D721Med (cell line): Measurements from ENCODE around the gene PLCB1.
"Not testable (repeated sequence)": the region's sequence is repeated elsewhere in the genome, so short reads cannot be mapped to it uniquely, and the experiment has no call there.

ENCODE experiments used
- DNase-seq: peaks from one replicate; pipeline ENCODE4 v3.0.0; 2011; ENCODE audit warnings: low spot score; ENCODE audit not compliant: insufficient read length
- FAIRE-seq: peaks from 2 replicates; lab custom pipeline; 2011; peaks lifted over from hg19 to GRCh38; lab: Jason Lieb, UNC
- TF ChIP-seq, protein P1 (sequence below): IDR thresholded peaks from 2 replicates; pipeline ENCODE4 v1.5.1; 2012; ENCODE audit warnings: mild to moderate bottlenecking, control low read depth; ENCODE audit not compliant: insufficient read depth; ENCODE audit errors: missing control alignments

The PLCB1 gene

DNA sequence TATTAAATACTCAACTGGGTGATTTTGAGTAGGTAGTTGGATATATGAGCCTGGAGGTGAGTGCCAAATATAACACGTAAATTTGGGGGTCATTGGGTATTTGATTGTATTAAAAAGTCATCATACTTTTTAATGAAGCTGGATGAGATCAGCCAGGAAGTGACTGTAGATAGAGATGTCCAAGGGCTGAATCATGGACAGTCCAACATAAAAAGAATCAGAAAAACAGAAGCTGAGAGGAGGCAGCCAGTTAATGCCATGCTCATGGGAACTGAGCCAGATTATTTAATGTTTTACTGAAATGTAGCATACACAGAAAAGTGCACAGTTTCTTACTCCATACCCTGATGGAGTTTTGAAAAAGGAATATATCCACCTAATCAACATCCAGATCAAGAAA, 501.3 kb downstream of the PLCB1 start:
- DNase-seq (no peak), FAIRE-seq (no peak)
- TF ChIP-seq, protein P1, sequence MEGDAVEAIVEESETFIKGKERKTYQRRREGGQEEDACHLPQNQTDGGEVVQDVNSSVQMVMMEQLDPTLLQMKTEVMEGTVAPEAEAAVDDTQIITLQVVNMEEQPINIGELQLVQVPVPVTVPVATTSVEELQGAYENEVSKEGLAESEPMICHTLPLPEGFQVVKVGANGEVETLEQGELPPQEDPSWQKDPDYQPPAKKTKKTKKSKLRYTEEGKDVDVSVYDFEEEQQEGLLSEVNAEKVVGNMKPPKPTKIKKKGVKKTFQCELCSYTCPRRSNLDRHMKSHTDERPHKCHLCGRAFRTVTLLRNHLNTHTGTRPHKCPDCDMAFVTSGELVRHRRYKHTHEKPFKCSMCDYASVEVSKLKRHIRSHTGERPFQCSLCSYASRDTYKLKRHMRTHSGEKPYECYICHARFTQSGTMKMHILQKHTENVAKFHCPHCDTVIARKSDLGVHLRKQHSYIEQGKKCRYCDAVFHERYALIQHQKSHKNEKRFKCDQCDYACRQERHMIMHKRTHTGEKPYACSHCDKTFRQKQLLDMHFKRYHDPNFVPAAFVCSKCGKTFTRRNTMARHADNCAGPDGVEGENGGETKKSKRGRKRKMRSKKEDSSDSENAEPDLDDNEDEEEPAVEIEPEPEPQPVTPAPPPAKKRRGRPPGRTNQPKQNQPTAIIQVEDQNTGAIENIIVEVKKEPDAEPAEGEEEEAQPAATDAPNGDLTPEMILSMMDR = no peak

DNA sequence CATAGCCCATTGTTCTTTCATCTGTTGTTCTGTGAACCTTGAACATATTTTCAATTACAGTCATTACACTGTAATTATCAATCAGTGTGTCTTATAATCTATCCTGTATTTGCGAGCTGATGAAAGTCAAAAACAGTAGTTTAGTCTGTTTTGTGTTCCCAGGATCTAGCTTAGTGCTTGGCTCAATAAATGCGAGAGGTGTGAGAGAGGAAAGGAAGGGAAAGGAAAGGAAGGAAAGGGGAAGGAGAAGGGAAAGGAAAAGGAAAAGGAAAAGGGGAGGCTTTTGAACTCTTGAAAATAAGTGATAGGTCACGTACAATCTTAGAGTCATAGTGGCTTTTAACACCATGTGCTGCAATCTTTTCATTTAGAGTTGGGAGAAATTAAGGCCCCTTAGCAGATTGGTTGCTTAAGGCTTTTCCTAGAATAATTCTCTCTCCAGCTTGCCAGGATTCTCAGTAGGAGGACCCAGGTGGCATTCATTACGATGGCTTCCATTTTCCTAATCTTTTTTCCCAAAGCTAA, 503.0 kb downstream of the PLCB1 start:
- no peak for FAIRE-seq
- DNase-seq = no peak
- TF ChIP-seq, protein P1 = no peak

DNA sequence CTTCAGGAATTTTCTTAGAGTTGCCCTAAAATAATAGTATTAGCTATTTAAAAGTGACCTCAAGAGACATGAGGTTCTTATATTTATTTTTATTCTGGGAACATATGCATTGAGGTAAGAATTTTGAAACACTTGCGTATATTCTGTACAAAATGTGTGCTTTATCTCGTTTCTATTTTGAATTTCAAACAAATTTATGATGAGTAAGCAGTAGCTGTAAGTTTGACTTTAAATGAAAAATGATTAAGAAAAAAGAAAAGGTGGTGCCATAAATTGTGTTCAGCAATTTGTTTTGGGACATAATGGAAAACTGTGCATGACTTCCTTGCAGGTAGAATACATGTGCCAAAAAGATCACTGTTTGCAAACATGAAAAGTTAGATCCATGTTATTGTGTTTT, 503.8 kb downstream of the PLCB1 start:
- TF ChIP-seq, protein P1 = no peak
- DNase-seq (no peak), FAIRE-seq (no peak)

DNA sequence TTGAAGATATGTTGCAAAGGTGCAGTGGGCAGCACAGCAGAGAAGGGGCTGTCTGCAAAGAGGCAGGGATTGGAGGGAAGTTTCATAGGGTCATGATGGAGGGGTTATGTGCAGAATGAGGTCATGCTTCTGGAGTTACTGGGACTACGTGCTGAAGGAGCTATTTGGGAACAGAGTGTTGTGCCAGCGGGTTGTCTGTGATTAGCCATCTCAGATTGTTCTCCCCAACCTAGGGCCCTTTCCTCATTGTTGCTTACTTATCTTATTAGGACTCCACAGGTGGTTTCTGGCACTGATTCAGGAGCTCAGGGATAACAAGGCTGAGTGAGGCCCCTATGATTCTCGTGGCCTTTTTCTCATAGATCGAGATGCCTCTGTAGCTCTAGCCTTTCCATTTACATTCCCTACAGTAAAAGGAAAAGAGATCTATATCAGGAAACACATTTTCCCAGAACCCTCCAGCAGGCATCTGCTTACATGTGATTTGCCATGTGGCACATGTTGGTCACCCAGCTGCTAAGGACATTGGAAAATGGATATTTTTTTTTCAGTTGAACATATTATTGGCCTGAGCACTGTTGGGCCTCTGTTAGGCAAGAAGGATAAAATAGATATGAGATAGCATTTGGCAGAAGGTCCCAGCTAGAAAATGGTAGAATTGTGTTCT, 507.2 kb downstream of the PLCB1 start:
- DNase-seq = no peak
- TF ChIP-seq, protein P1 = no peak
- FAIRE-seq = no peak

DNA sequence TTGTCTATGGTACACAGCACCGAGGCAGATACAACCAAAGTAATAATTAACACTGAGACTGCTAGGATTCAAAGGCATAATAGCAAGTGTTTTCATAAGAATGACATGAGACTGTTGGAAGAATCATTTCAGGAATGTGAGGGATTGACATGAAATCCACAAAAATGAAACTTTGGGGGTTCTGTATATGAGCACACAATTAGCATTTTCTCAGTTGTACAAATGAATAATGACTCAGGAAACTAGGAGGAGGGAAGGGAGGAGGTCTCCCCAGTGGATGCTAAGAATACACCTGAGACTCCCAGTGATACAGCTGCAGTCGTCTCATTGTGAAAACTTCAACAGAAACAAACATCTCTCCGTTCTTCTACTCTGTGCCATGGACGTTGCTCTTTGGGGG, 508.4 kb downstream of the PLCB1 start:
- TF ChIP-seq, protein P1 = no peak
- FAIRE-seq = no peak
- no peak for DNase-seq

DNA sequence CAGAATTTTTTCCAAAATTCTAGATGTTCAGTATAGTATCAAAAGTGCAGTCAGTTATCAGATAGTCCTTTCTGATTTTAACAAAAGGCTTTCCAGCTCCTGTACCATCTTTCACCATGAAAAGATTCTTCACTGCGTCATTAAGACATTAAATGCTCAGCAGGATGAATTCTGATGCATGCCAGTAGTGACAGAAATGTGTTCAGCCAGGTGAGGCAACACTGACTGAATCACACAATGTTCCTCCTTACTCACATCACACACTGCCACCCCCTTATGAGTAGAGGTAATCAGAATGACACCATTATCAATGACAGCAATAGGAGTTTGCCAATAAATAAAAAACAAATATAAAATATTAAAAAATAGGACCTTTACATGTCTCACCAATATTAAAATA, 510.2 kb downstream of the PLCB1 start:
- DNase-seq (no peak), FAIRE-seq (no peak)
- TF ChIP-seq, protein P1 = no peak

DNA sequence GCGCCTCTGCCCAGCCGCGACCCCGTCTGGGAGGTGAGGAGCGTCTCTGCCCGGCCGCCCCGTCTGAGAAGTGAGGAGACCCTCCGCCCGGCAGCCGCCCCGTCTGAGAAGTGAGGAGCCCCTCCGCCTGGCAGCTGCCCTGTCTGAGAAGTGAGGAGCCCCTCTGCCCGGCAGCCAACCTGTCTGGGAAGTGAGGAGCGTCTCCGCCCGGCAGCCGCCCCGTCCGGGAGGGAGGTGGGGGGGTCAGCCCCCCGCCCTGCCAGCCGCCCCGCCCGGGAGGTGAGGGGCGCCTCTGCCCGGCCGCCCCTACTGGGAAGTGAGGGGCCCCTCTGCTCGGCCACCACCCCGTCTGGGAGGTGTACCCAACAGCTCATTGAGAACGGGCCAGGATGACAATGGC, 512.4 kb downstream of the PLCB1 start:
- DNase-seq, FAIRE-seq: not testable (repeated sequence)
